NCI-H1930 (cell line): ENCODE results near the gene GABRR2.

ENCODE experiments used
- DNase-seq, 2 experiments: peaks; one replicate each; lab custom pipeline; 2025; lab: John Stamatoyannopoulos, UW

The GABRR2 gene

DNA sequence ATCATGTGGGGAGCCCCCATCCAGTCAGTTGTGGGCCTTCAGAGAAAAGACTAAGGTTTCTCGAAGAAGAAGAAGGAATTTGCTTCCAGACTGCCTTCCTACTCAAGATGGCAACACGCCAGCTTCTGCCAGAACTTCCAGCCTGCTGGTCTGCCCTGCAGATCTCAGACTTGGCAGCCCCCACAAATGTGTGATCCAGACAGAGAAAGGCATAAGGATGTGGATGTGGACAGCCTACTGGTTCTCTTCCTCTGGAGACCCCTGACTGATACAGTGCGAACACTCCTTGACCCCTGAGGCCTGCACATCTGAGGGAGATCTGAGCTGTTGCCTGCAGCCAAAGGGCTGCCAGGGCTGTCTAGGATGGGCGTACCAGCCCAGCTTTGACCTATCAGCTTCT lies 106.5 kb downstream of the GABRR2 start:
- DNase-seq, result no peak
